HG03135 (cell line): ENCODE data around the gene MCF2L2.

Experiments
- ATAC-seq: cut with Tn5 transposase; IDR thresholded peaks from one replicate; pipeline ENCODE4 v1.9.1; 2021; ENCODE audit warnings: mild to moderate bottlenecking, moderate library complexity; ENCODE audit not compliant: unreplicated experiment

Gene MCF2L2

GRCh38 chr3:183330881-183331280 is 97.5 kb downstream of the MCF2L2 start:
- no peak for ATAC-seq

DNA sequence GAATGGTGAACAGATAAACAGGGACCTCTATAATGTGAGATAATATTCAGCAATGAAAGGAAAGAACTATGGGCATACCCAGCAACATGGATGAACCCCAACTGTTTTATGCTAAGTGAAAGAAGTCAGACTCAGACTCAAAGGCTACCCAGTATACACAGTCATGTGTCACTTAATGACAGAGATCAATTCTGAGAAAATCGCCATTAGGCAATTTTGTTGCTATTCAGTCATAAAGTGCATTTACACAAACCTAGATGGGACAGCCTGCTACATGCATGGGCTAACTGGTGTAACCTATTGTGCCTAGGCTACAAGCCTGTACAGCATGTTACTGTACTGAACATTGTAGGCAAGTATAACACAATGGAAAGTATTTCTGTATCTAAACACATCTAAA is 98.9 kb downstream of the MCF2L2 start:
- ATAC-seq, result no peak

DNA sequence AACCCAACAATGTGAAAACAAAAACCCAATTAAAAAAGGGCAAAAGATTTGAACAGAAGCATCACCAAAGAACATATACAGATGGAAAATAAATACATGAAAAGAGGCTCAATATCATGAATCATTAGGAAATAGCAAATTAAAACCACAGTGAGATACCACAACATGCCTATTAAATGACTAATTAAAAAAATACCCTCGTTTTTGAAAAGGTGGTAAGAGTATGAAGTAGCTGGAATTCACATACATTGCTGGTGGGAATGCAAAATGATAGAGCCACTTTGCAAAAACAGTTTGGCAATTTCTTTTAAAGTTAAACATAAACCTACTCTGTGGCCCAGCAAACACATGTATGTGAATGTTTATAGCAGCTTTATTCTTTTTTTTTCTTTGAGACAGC is 99.6 kb downstream of the MCF2L2 start:
- ATAC-seq, result no peak

GRCh38 chr3:183328164-183328563 is 100.3 kb downstream of the MCF2L2 start:
- no peak for ATAC-seq

DNA sequence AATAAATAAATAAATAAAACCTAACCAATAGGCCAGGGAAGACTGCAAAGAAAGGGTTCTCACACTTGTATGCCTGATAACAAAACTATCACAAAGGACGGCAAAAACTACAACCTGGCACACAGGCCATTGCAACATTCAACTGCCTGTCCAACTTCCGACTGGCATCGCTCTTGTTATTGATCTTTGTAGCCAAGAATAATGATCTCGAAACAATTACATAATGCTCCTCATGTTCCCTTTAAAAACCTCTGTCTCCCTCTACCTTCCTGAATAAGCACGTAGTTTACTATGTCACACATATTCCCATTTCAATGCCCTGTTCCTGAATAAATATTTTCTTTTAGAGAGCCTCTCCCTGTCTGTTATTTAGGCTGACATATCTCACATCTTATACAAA is 101.1 kb downstream of the MCF2L2 start:
- ATAC-seq, result no peak

DNA sequence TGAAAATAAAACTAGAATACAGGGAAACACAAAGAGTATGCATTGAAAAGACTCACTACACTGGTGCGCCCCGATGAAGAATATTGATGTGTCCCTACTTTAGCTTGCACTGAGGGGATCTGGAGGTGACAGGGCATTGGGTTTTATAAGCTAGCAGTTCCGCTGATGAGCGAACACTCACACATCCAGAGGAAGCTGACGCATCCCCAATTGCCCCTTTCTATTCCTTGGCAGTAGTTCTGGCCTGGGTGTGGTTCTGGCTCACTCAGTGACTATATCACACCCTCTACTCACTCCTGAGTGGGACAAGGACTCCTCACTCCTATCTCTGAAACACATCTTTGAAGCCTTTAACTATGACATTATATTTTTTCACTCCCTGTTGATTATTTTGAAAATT is 104.3 kb downstream of the MCF2L2 start:
- no peak for ATAC-seq

GRCh38 chr3:183319371-183319770 is 109.0 kb downstream of the MCF2L2 start:
- ATAC-seq, result no peak

- no peak for ATAC-seq
These were observed 109.5 kb downstream of the MCF2L2 start for GRCh38 chr3:183318877-183319276.

- ATAC-seq, result no peak
These were observed 110.2 kb downstream of the MCF2L2 start for GRCh38 chr3:183317886-183318865.

GRCh38 chr3:183317271-183317670 is 111.1 kb downstream of the MCF2L2 start:
- no peak for ATAC-seq

GRCh38 chr3:183315739-183316138 is 112.7 kb downstream of the MCF2L2 start:
- ATAC-seq, result no peak

DNA sequence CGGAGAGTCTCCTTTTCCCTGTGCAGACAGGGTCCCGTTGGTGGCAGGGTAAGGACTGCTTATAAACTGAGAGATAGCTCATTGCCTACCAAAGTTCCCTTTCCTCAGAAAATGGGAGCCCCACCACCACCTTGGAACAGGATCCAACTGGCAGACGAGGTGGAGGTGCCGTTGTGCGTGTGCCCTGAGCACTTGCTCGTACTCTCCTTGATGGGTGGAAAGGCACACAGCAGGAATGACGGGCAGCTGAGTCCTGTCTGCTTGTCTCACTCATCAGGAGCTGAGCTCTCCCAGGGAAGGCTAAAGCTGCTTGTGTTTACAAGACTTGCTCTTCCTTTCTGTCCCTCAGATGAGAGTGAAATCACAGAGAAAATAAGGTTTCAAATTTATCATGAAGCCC is 114.7 kb downstream of the MCF2L2 start:
- ATAC-seq, result no peak

DNA sequence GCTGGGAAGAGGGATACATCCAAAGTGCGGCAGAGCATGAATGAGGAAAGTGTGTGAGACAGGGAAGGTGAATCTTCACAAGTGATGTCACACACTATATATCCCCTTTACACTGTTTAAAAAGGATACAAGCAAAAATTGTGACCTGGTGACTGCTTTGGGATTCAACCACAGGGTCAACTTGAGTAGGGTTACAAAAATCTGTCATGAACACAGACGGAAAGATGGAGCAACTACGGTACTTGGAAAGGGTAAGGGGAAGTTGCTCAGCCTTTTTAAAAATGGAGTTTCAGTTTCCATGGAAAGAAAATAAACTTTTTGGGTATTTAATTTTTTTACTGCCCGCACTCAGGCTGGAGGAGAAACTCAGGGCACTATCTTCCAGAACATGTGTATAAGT is 115.1 kb downstream of the MCF2L2 start:
- ATAC-seq, result no peak

DNA sequence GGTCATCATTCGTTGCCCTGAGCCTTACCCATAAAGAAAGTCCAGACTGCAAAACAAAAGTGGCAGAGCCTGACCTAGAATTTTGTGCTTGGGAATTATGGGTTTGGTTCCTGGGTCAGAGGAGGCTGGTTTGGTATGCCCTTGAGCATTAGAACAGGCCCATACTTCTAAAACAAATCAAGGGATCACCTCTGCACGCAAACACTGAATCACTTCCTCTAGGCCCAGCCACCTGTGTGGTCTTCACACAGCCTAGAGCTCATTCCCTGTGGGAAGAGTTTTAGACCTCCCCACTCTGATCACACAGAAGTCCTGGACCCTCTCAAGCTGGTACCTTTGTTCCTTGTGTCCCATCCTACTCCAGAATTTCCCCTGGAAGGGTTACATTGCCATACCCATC is 116.0 kb downstream of the MCF2L2 start:
- no peak for ATAC-seq

DNA sequence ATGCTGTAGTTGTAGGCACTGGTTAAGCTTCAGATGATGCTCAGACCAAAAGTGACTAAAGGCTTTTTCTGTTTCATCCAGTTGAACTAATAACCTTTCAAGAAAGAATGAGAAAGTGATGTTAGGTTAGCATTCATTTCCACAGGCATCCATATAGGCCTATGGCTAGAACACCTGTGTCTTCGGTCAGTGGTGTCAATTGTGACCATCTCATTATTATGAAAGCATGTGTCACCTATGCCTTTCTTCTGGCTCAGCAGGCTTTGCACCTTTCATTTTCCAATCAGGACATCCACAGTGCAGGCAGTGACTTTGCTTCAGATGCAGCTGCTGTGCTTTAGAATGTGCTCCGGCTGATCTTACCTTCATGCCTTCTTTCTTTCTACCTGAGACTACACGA is 117.5 kb downstream of the MCF2L2 start:
- ATAC-seq, result no peak

- no peak for ATAC-seq
These were observed 119.1 kb downstream of the MCF2L2 start for GRCh38 chr3:183309276-183309675.

- no peak for ATAC-seq
These were observed 119.7 kb downstream of the MCF2L2 start for GRCh38 chr3:183308751-183309150.

- no peak for ATAC-seq
These were observed 120.7 kb downstream of the MCF2L2 start for GRCh38 chr3:183307749-183308148.

GRCh38 chr3:183306798-183307671 is 121.4 kb downstream of the MCF2L2 start:
- ATAC-seq, result no peak

DNA sequence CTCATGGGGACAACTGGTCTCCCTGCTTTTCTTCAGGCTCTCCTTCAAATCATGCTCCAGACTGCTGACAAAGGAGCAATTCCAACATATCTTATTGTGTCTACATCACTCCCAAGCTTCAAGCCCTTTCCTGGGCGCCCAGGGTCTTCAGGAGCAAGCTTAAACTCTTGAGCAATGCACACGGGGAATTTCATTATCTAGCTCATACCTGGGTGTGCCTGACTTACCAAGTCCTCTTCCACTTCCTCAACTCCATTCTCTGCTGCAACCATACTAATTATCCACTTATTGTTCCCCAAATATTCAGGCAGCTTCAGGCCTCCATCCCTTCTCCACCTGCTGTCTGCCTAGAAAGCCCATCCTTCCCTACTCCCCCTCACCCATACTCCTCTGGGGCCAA is 124.7 kb downstream of the MCF2L2 start:
- no peak for ATAC-seq

DNA sequence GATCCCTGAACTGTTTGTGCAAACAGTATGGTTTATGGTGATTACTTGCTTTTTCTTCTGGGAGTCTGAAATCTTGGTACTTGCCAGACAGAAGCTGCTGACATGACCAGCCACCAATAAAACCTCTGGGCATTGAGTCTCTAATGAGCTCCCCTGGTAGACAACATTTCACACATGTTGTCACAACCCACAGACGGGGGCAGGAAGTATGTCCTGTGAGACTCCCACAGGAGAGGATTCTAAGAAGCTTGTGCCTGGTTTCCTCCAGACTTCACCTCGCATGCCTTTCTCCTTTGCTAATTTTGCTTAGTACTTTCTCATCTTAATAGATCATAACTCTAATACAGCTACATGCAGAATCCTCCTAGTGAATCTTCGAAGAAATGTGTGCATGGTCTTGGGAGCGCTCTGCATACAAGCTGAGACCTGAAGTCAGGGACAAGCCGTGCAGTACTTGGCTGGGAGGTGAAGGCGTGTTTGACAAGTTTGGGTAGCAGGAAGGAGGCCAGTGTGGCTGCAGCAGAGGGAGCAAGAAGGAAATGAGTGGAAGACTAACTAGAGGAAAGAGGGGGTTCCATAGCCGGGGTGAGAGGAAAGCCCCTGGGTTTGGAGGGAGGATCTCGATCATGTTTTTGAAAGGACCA is 126.4 kb downstream of the MCF2L2 start:
- ATAC-seq, result no peak
